GM19025 (cell line): ENCODE data around the gene C1orf141.
"Not testable (repeated sequence)": the region's sequence is repeated elsewhere in the genome, so short reads cannot be mapped to it uniquely, and the experiment has no call there.

Experiments used
- ATAC-seq: cut with Tn5 transposase; IDR thresholded peaks from one replicate; pipeline ENCODE4 v1.9.1; 2021; ENCODE audit warnings: mild to moderate bottlenecking, low read depth, moderate library complexity; ENCODE audit not compliant: unreplicated experiment

The C1orf141 gene

GRCh38 chr1:67144696-67145095, 9.9 kb upstream of the C1orf141 start:
- no peak for ATAC-seq

GRCh38 chr1:67143966-67144365, 9.2 kb upstream of the C1orf141 start:
- ATAC-seq: no peak

- no peak for ATAC-seq
Measured at GRCh38 chr1:67142931-67143330, 8.2 kb upstream of the C1orf141 start.

GRCh38 chr1:67141832-67142231, 7.1 kb upstream of the C1orf141 start:
- ATAC-seq: not testable (repeated sequence)

- no peak for ATAC-seq
Measured at GRCh38 chr1:67140460-67140859, 5.7 kb upstream of the C1orf141 start.

GRCh38 chr1:67138813-67139499, 4.2 kb upstream of the C1orf141 start:
- ATAC-seq: no peak

- ATAC-seq: no peak
Measured at GRCh38 chr1:67137307-67137753, 2.6 kb upstream of the C1orf141 start.

- no peak for ATAC-seq
Measured at GRCh38 chr1:67135354-67135753, 584 bp upstream of the C1orf141 start.

GRCh38 chr1:67133177-67133576, 1.6 kb downstream of the C1orf141 start:
- ATAC-seq: no peak

- ATAC-seq: no peak
Measured at GRCh38 chr1:67130673-67131072, 4.1 kb downstream of the C1orf141 start.

- ATAC-seq: no peak
Measured at GRCh38 chr1:67126974-67127373, 7.8 kb downstream of the C1orf141 start.

- no peak for ATAC-seq
Measured at GRCh38 chr1:67126111-67126746, 8.5 kb downstream of the C1orf141 start.

- no peak for ATAC-seq
Measured at GRCh38 chr1:67124455-67124854, 10.3 kb downstream of the C1orf141 start.

GRCh38 chr1:67120855-67121619, 13.7 kb downstream of the C1orf141 start:
- no peak for ATAC-seq

GRCh38 chr1:67118646-67119045, 16.1 kb downstream of the C1orf141 start:
- no peak for ATAC-seq

- no peak for ATAC-seq
Measured at GRCh38 chr1:67118191-67118590, 16.6 kb downstream of the C1orf141 start.

- ATAC-seq: no peak
Measured at GRCh38 chr1:67114162-67114561, 20.6 kb downstream of the C1orf141 start.

GRCh38 chr1:67110352-67110751, 24.4 kb downstream of the C1orf141 start:
- ATAC-seq: no peak

- ATAC-seq: no peak
Measured at GRCh38 chr1:67105508-67105907, 29.3 kb downstream of the C1orf141 start.

- no peak for ATAC-seq
Measured at GRCh38 chr1:67103548-67103947, 31.2 kb downstream of the C1orf141 start.

- no peak for ATAC-seq
Measured at GRCh38 chr1:67100833-67101232, 33.9 kb downstream of the C1orf141 start.
